H1 (cell line): Measurements from ENCODE around the gene NBAS. TPM values are rescaled to one million over a fixed set of nuclear protein-coding genes. Genes with fewer than 3 reads are reported as not detected.

ENCODE experiments used
- CTCF ChIA-PET: fragments of 300-600 bp; sonication (Branson Sonifier 250); formaldehyde crosslinking; loops from one replicate; lab custom pipeline; 2021; ENCODE audit not compliant: partially characterized antibody; lab: Charles Lee
- POLR2A ChIA-PET: fragments of 300-600 bp; sonication (Branson Sonifier 250); formaldehyde crosslinking; loops from one replicate; lab custom pipeline; 2021; ENCODE audit warnings: inconsistent platforms; ENCODE audit not compliant: partially characterized antibody; lab: Charles Lee
- DNase-seq, 2 experiments: peaks; one replicate each; pipeline versions ENCODE4 v3.0.0 to v3.0.0-alpha.2; 2010 to 2022; ENCODE audit warnings: low spot score in 2 of 2, low read depth in 1 of 2, mixed read lengths in 1 of 2
- FAIRE-seq: peaks from 2 replicates; lab custom pipeline; 2011; peaks lifted over from hg19 to GRCh38; lab: Jason Lieb, UNC
- H2AFZ ChIP-seq: 2 replicates; pipeline ENCODE4 v1.8.1; 2012; ENCODE audit warnings: low read length, inconsistent platforms
- H2AK5ac ChIP-seq: 2 replicates; pipeline ENCODE4 v1.6.1; 2013; ENCODE audit warnings: low read depth, low read length
- H2BK120ac ChIP-seq: replicated peaks from 2 replicates; pipeline ENCODE3; 2013; ENCODE audit warnings: low read depth, low read length, inconsistent platforms
- H2BK12ac ChIP-seq: 2 replicates; pipeline ENCODE4 v1.6.1; 2013; ENCODE audit warnings: low read depth, low read length
- H2BK15ac ChIP-seq: 2 replicates; pipeline ENCODE4 v1.6.1; 2013; ENCODE audit warnings: low read length
- H2BK20ac ChIP-seq: 2 replicates; pipeline ENCODE4 v1.6.1; 2013; ENCODE audit warnings: low read length
- H2BK5ac ChIP-seq: 2 replicates; pipeline ENCODE4 v1.6.1; 2013; ENCODE audit warnings: low read depth, low read length
- H3K14ac ChIP-seq: 2 replicates; pipeline ENCODE4 v1.6.1; 2013; ENCODE audit warnings: inconsistent platforms; ENCODE audit not compliant: insufficient read length
- H3K18ac ChIP-seq: 2 replicates; pipeline ENCODE4 v1.6.1; 2013; ENCODE audit warnings: low read length; ENCODE audit errors: extremely low read depth
- H3K23ac ChIP-seq: 2 replicates; pipeline ENCODE4 v1.6.1; 2013; ENCODE audit warnings: inconsistent platforms; ENCODE audit not compliant: insufficient read length
- H3K23me2 ChIP-seq: 2 replicates; pipeline ENCODE4 v1.6.1; 2013; ENCODE audit warnings: low read depth, low read length
- H3K27ac ChIP-seq: 2 replicates; pipeline ENCODE4 v1.6.1; 2011; ENCODE audit warnings: low read depth, low read length, inconsistent platforms
- H3K27me3 ChIP-seq, 4 experiments: replicated peaks in 1 of 4; 1 replicate in 1 of 4; 2 replicates in 3 of 4; pipeline versions ENCODE4 v1.6.1 to v1.8.1; 2011 to 2013; ENCODE audit warnings: low read length in 3 of 4, mild to moderate bottlenecking in 3 of 4, inconsistent platforms in 2 of 4, mixed read lengths in 2 of 4, moderate library complexity in 1 of 4; ENCODE audit not compliant: control insufficient read depth in 3 of 4, insufficient read depth in 3 of 4; ENCODE audit errors: extremely low read depth in 1 of 4
- H3K36me3 ChIP-seq, 4 experiments: 2 replicates each; pipeline versions ENCODE4 v1.6.1 to v1.8.1; 2011 to 2013; ENCODE audit warnings: mild to moderate bottlenecking in 4 of 4, low read length in 3 of 4, moderate library complexity in 2 of 4, control low read depth in 1 of 4, inconsistent platforms in 1 of 4; ENCODE audit not compliant: insufficient read depth in 4 of 4, control insufficient read depth in 2 of 4
- H3K4ac ChIP-seq: replicated peaks from 2 replicates; pipeline ENCODE3; 2013; ENCODE audit warnings: low read length, low read depth, mixed read lengths, inconsistent platforms; ENCODE audit not compliant: insufficient read length
- H3K4me1 ChIP-seq, 4 experiments: replicated peaks in 1 of 4; 1 replicate in 1 of 4; 2 replicates in 3 of 4; pipeline versions ENCODE4 v1.6.1 to v1.8.1; 2011 to 2013; ENCODE audit warnings: low read length in 3 of 4, inconsistent platforms in 2 of 4, mixed read lengths in 1 of 4; ENCODE audit not compliant: insufficient read depth in 4 of 4, control insufficient read depth in 3 of 4
- H3K4me2 ChIP-seq, 2 experiments: 2 replicates each; pipeline versions ENCODE4 v1.6.1 to v1.8.1; 2011 to 2013; ENCODE audit warnings: low read depth in 2 of 2, low read length in 2 of 2, control low read depth in 1 of 2, inconsistent platforms in 1 of 2, mild to moderate bottlenecking in 1 of 2; ENCODE audit not compliant: insufficient read depth in 1 of 2
- H3K4me3 ChIP-seq, 4 experiments: fragments of 200-600, 300-600 bp in 1 of 4; sonication (generic), shearing (Covaris generic), sonication (Bioruptor Twin) in 1 of 4; 2 replicates each; pipeline versions ENCODE4 v1.5.1 to v1.8.1; 2011 to 2016; ENCODE audit warnings: low read length in 4 of 4, low read depth in 3 of 4, control low read depth in 2 of 4, inconsistent platforms in 2 of 4, mild to moderate bottlenecking in 2 of 4, mixed read lengths in 1 of 4, moderate library complexity in 1 of 4; ENCODE audit not compliant: insufficient read depth in 2 of 4; ENCODE audit errors: extremely low read depth in 1 of 4
- H3K56ac ChIP-seq: replicated peaks from 2 replicates; pipeline ENCODE3; 2013; ENCODE audit warnings: low read depth, mild to moderate bottlenecking, mixed read lengths, low read length, inconsistent platforms; ENCODE audit not compliant: insufficient read length
- H3K79me1 ChIP-seq: 2 replicates; pipeline ENCODE4 v1.6.1; 2013; ENCODE audit warnings: low read depth, low read length, control low read depth
- H3K79me2 ChIP-seq, 2 experiments: 2 replicates each; pipeline versions ENCODE4 v1.6.1 to v1.8.1; 2012 to 2013; ENCODE audit warnings: low read length in 2 of 2, mild to moderate bottlenecking in 2 of 2, inconsistent platforms in 1 of 2; ENCODE audit not compliant: insufficient read depth in 2 of 2, control insufficient read depth in 1 of 2
- H3K9ac ChIP-seq, 4 experiments: replicated peaks in 1 of 4; 1 replicate in 1 of 4; 2 replicates in 3 of 4; pipeline versions ENCODE4 v1.6.1 to v1.8.1; 2011 to 2013; ENCODE audit warnings: low read depth in 3 of 4, low read length in 3 of 4, control low read depth in 2 of 4, mild to moderate bottlenecking in 2 of 4, moderate library complexity in 2 of 4, inconsistent platforms in 1 of 4; ENCODE audit errors: extremely low read depth in 1 of 4
- H3K9me3 ChIP-seq, 2 experiments: 2 replicates each; pipeline versions ENCODE4 v1.6.1 to v1.8.1; 2012 to 2013; ENCODE audit warnings: mild to moderate bottlenecking in 2 of 2, moderate library complexity in 2 of 2, control low read depth in 1 of 2, inconsistent platforms in 1 of 2, low read depth in 1 of 2, low read length in 1 of 2, mixed read lengths in 1 of 2; ENCODE audit not compliant: insufficient read depth in 2 of 2
- H4K20me1 ChIP-seq, 2 experiments: replicated peaks in 1 of 2; 2 replicates each; pipeline versions ENCODE3 to v1.8.1; 2011 to 2013; ENCODE audit warnings: inconsistent platforms in 2 of 2, low read length in 2 of 2, mild to moderate bottlenecking in 1 of 2; ENCODE audit not compliant: insufficient read depth in 2 of 2, control insufficient read depth in 1 of 2
- H4K5ac ChIP-seq: 2 replicates; pipeline ENCODE4 v1.6.1; 2013; ENCODE audit warnings: low read length, low read depth, mixed read lengths, inconsistent platforms; ENCODE audit not compliant: insufficient read length
- H4K8ac ChIP-seq: 2 replicates; pipeline ENCODE4 v1.8.0; 2013; ENCODE audit warnings: mild to moderate bottlenecking, moderate library complexity, low read length, inconsistent platforms; ENCODE audit not compliant: insufficient read depth; ENCODE audit errors: extremely low read depth
- H4K91ac ChIP-seq: replicated peaks from 2 replicates; pipeline ENCODE3; 2013; ENCODE audit warnings: low read length, mixed read lengths, inconsistent platforms; ENCODE audit not compliant: insufficient read length
- CREB1 ChIP-seq: IDR thresholded peaks from 2 replicates; pipeline ENCODE4 v1.6.1; 2012; ENCODE audit warnings: inconsistent platforms
- CTBP2 ChIP-seq: IDR thresholded peaks from 2 replicates; pipeline ENCODE4 v1.7.0; 2011; ENCODE audit warnings: borderline replicate concordance, mild to moderate bottlenecking, moderate library complexity, mixed read lengths, low read length; ENCODE audit not compliant: insufficient read depth, insufficient read length
- KDM1A ChIP-seq: fragments of 200-600, 300-600 bp; sonication (generic); IDR thresholded peaks from 2 replicates; pipeline ENCODE4 v1.7.1; 2016; ENCODE audit warnings: mild to moderate bottlenecking, low read length, borderline replicate concordance
- MAFK ChIP-seq: IDR thresholded peaks from 2 replicates; pipeline ENCODE4 v1.6.1; 2012; ENCODE audit warnings: low read depth, mild to moderate bottlenecking, improper control_type of control experiment, low read length
- RAD21 ChIP-seq, 2 experiments: IDR thresholded peaks in 1 of 2; conservative IDR thresholded peaks in 1 of 2; 2 replicates each; pipeline ENCODE4 v1.6.1; 2011; ENCODE audit warnings: low read depth in 2 of 2, low read length in 2 of 2, improper control_type of control experiment in 1 of 2, inconsistent platforms in 1 of 2, mild to moderate bottlenecking in 1 of 2, moderate library complexity in 1 of 2
- TAF7 ChIP-seq: optimal IDR thresholded peaks from 2 replicates; pipeline ENCODE3; 2011; ENCODE audit warnings: low read depth, mild to moderate bottlenecking, inconsistent platforms, low read length, moderate library complexity, borderline replicate concordance
- WGBS, 2 experiments: shearing (Covaris generic) in 1 of 2; methylation state at CpG; one replicate each; pipeline versions ENCODE4 v1.1.6 to v1.1.7; 2013 to 2015; ENCODE audit warnings: low lambda C conversion rate in 2 of 2, mixed read lengths in 2 of 2, inconsistent platforms in 1 of 2, low coverage in 1 of 2, missing lambda C conversion rate in 1 of 2; ENCODE audit not compliant: insufficient replicate concordance in 2 of 2, insufficient coverage in 1 of 2, insufficient read length in 1 of 2; ENCODE audit errors: extremely low coverage in 1 of 2, missing lambda C conversion rate in 1 of 2; 5-methylcytosine and 5-hydroxymethylcytosine counted together
- polyA plus RNA-seq, 7 experiments: library from polyadenylated mRNA; depleted of rRNA in 3 of 7; stranded (reverse) in 5 of 7; unstranded in 2 of 7; fragments of >200 nt in 5 of 7; fragments of 200-250 nt in 2 of 7; gene quantifications; 1 replicate in 5 of 7; 2 replicates in 1 of 7; 4 replicates in 1 of 7; pipeline versions ENCODE4 v1.2.1 to v1.2.3, GENCODE V29; 2011 to 2013; ENCODE audit warnings: missing spikeins in 2 of 7, mixed read lengths in 2 of 7
- total RNA-seq: library from RNA; stranded (reverse); fragmentation: NEBNext Ultra II Directional; extraction: Animal tissue kit (Norgen Biotek cat#: 25700); gene quantifications from 2 replicates; pipeline ENCODE4 v1.2.1, GENCODE V29; 2021
- TF ChIP-seq, protein P1 (sequence below): IDR thresholded peaks from 2 replicates; pipeline ENCODE4 v1.6.1; 2012; ENCODE audit warnings: inconsistent platforms
- TF ChIP-seq, protein P2 (sequence below), 3 experiments: IDR thresholded peaks; 1 replicate in 2 of 3; 2 replicates in 1 of 3; pipeline versions ENCODE4 v1.5.1 to v1.6.1; 2011; ENCODE audit warnings: low read length in 3 of 3, mild to moderate bottlenecking in 3 of 3, inconsistent platforms in 2 of 3, low read depth in 1 of 3, moderate library complexity in 1 of 3; ENCODE audit not compliant: insufficient read depth in 1 of 3; ENCODE audit errors: control extremely low read depth in 1 of 3

Gene NBAS
- total and polyA plus RNA-seq, 2 of the 8 experiments (the other 6 are each of a cell fraction or from before 2014, with no cell fraction given): 19.6 to 34.8 TPM

DNA sequence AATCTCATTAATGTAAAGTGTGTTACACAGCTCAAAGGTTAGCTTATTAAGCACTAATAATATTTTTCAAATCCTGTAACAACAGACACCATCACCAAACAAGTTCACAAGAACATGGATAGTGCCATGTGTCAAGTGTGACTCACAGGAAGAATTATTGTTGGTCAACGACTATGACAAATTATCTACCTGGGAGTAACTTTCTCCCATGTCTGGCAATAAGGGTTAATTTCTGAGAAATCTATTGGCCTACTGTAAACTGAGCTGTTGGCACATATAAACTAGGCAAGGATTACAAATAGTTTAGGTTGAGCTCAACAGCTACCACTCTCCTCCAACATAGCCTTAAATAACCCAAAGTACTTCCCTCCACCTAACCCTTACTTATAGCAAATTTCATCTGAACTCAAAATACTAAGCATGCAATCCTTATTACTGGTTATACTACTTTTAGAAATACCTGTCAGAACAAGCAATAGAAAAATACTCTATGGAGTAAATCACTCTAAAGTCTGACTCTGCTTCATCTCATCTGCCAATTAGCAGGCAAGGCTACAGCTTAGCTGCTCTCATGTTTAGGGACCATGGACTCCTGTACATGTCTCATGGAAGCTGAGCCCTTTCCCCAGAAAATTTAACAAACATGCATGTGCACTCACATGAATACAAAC is 223.0 kb downstream of the NBAS start:
- Histone ChIP-seq H3K36me3 (no peaks in the 10 kb centered on the region), H3K4me3 (no peak overlapping the region), H4K20me1 (no peaks in the 10 kb centered on the region), H3K56ac (no peak overlapping the region), H4K5ac (no peak overlapping the region), H3K27me3 (no peaks in the 10 kb centered on the region), H3K18ac (no peak overlapping the region), H2BK120ac (no peak overlapping the region), H2BK12ac (no peak overlapping the region), H3K27ac (no peak overlapping the region), H3K9ac (no peak overlapping the region), H3K23ac (no peak overlapping the region), H3K79me2 (no peaks in the 10 kb centered on the region), H2BK15ac (no peak overlapping the region), H3K4me1 (0 out of 7 replicates have a peak, but pooled peaks cover 0 to 2% (median 0%) of the 10 kb centered on the region in 4 experiments), H3K79me1 (no peaks in the 10 kb centered on the region), H3K4ac (no peak overlapping the region), H3K9me3 (no peaks in the 10 kb centered on the region), H3K4me2 (no peak overlapping the region), H2AK5ac (no peak overlapping the region), H2BK5ac (no peak overlapping the region), H3K14ac (no peak overlapping the region), H2AFZ (no peak overlapping the region), H4K8ac (no peak overlapping the region), H2BK20ac (no peak overlapping the region), H4K91ac (no peak overlapping the region), H3K23me2 (no peaks in the 10 kb centered on the region)
- FAIRE-seq: no peak
- DNase-seq: no peak
- ChIA-PET POLR2A (no interaction called here), CTCF (interaction anchor here (1.2 kb wide), 1 partner anchor 14 kb away, joined by 3 read pairs; no protein-coding TSS in a partner anchor)
- 88% methylated on average over 1 of the region's 1 CpG; no CpG with 5 or more reads in 1 of the 2 experiments for WGBS, 2 experiments
- TF ChIP-seq, protein P1, sequence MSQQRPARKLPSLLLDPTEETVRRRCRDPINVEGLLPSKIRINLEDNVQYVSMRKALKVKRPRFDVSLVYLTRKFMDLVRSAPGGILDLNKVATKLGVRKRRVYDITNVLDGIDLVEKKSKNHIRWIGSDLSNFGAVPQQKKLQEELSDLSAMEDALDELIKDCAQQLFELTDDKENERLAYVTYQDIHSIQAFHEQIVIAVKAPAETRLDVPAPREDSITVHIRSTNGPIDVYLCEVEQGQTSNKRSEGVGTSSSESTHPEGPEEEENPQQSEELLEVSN: no peak
- TF ChIP-seq MAFK: no peak
- TF ChIP-seq CREB1: no peak
- no peak for TF ChIP-seq CTBP2
- TF ChIP-seq, protein P2, sequence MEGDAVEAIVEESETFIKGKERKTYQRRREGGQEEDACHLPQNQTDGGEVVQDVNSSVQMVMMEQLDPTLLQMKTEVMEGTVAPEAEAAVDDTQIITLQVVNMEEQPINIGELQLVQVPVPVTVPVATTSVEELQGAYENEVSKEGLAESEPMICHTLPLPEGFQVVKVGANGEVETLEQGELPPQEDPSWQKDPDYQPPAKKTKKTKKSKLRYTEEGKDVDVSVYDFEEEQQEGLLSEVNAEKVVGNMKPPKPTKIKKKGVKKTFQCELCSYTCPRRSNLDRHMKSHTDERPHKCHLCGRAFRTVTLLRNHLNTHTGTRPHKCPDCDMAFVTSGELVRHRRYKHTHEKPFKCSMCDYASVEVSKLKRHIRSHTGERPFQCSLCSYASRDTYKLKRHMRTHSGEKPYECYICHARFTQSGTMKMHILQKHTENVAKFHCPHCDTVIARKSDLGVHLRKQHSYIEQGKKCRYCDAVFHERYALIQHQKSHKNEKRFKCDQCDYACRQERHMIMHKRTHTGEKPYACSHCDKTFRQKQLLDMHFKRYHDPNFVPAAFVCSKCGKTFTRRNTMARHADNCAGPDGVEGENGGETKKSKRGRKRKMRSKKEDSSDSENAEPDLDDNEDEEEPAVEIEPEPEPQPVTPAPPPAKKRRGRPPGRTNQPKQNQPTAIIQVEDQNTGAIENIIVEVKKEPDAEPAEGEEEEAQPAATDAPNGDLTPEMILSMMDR (IDR thresholded peaks at IDR 0.05; ENCODE audit: control extremely low read depth in 1 of 3, insufficient read depth in 1 of 3, low read depth in 1 of 3, low read length in 3 of 3): no peak
- no peak for TF ChIP-seq RAD21 (IDR thresholded peaks at IDR 0.05 in 1 of 2, conservative IDR thresholded peaks at IDR 0.05 in 1 of 2; ENCODE audit: low read depth in 2 of 2, low read length in 2 of 2)
- TF ChIP-seq TAF7: no peak
- TF ChIP-seq KDM1A: no peak
